ENCODE results near the gene PLRG1. TPM values are rescaled to one million over a fixed set of nuclear protein-coding genes. Genes with fewer than 3 reads are reported as not detected.

PLRG1 gene
- total and polyA plus RNA-seq, 2 of the 8 experiments (the other 6 are each of a cell fraction or from before 2014, with no cell fraction given): 63.5 to 108 TPM

- TF ChIP-seq USF2 (IDR thresholded peaks at IDR 0.05; ENCODE audit: low read length) (no peak), KDM4A (IDR thresholded peaks at IDR 0.05; ENCODE audit: low read depth, low read length, severe bottlenecking) (no peak), BRCA1 (IDR thresholded peaks at IDR 0.05; ENCODE audit: low read depth, low read length) (no peak), KDM5A (IDR thresholded peaks at IDR 0.05; ENCODE audit: low read length) (no peak), MAFK (IDR thresholded peaks at IDR 0.05; ENCODE audit: low read depth, low read length) (no peak), BCL11A (IDR thresholded peaks at IDR 0.05; ENCODE audit: low read depth in 2 of 2, low read length in 2 of 2) (no peak)
Observed at GRCh38 chr4:154511981-154512380, 38.2 kb downstream of the PLRG1 start (continued).

Measured in H1 (cell line).